HG03196 (cell line): ENCODE results near the gene ATP1B2.
"Not testable (repeated sequence)": the region's sequence is repeated elsewhere in the genome, so short reads cannot be mapped to it uniquely, and the experiment has no call there.

ENCODE experiments used
- ATAC-seq: cut with Tn5 transposase; IDR thresholded peaks from one replicate; pipeline ENCODE4 v1.9.1; 2021; ENCODE audit not compliant: unreplicated experiment

The ATP1B2 gene

GRCh38 chr17:7650509-7651096 is at the start of gene ATP1B2:
Gene ATP1B2 (plus strand): TSS chr17:7650926. CDS start chr17:7651519, 593 bp downstream.
- no peak for ATAC-seq

GRCh38 chr17:7606280-7606679 is 44.4 kb upstream of the ATP1B2 start:
- no peak for ATAC-seq

- no peak for ATAC-seq
These were observed 40.1 kb upstream of the ATP1B2 start for GRCh38 chr17:7610641-7611040.

- ATAC-seq: no peak
These were observed 39.0 kb upstream of the ATP1B2 start for GRCh38 chr17:7611635-7612293.

GRCh38 chr17:7612294-7612640 is 38.5 kb upstream of the ATP1B2 start:
- ATAC-seq: no peak

GRCh38 chr17:7613769-7614424 is 36.8 kb upstream of the ATP1B2 start:
- no peak for ATAC-seq

- ATAC-seq: peak; percentile 89
These were observed 36.1 kb upstream of the ATP1B2 start, which contains the start of gene FXR2 for GRCh38 chr17:7614425-7615264. Gene FXR2 (minus strand): TSS chr17:7614897. CDS start chr17:7614532, 365 bp downstream.

GRCh38 chr17:7615265-7615747 is 35.4 kb upstream of the ATP1B2 start:
- ATAC-seq: no peak

- ATAC-seq: no peak
These were observed 32.1 kb upstream of the ATP1B2 start for GRCh38 chr17:7618608-7619007.

GRCh38 chr17:7620835-7621234 is 29.9 kb upstream of the ATP1B2 start:
- ATAC-seq: no peak

GRCh38 chr17:7623661-7624060 is 27.1 kb upstream of the ATP1B2 start:
- no peak for ATAC-seq

GRCh38 chr17:7625749-7626148 is 25.0 kb upstream of the ATP1B2 start:
- ATAC-seq: not testable (repeated sequence)

- ATAC-seq: no peak
These were observed 24.4 kb upstream of the ATP1B2 start for GRCh38 chr17:7626307-7626706.

GRCh38 chr17:7626956-7627249 is 23.8 kb upstream of the ATP1B2 start:
- ATAC-seq: no peak

GRCh38 chr17:7627250-7628121 is 23.2 kb upstream of the ATP1B2 start, which contains the start of gene SAT2:
Gene SAT2 (minus strand): TSS chr17:7627821. CDS start chr17:7627635, 186 bp downstream.
- peak; percentile 68 for ATAC-seq

- no peak for ATAC-seq
These were observed 20.7 kb upstream of the ATP1B2 start, which contains the start of gene SHBG for GRCh38 chr17:7629939-7630571. Gene SHBG (plus strand): TSS chr17:7630135. CDS start chr17:7630173, 38 bp downstream.

GRCh38 chr17:7631398-7632380 is 19.0 kb upstream of the ATP1B2 start:
- no peak for ATAC-seq

- ATAC-seq: no peak
These were observed 18.2 kb upstream of the ATP1B2 start for GRCh38 chr17:7632492-7632894.

GRCh38 chr17:7633093-7633492 is 17.6 kb upstream of the ATP1B2 start:
- no peak for ATAC-seq
